Caco-2 (cell line): ENCODE results near the gene CELA3A. TPM values are rescaled to one million over a fixed set of nuclear protein-coding genes. Genes with fewer than 3 reads are reported as not detected.
"Not testable (repeated sequence)": the region's sequence is repeated elsewhere in the genome, so short reads cannot be mapped to it uniquely, and the experiment has no call there.

Experiments used
- BruUV-seq: library from RNA; stranded (reverse); fragments of 400-500 nt; replicated peaks from 2 replicates; lab custom pipeline; 2021; lab: Mats Ljungman, UMichigan
- CTCF ChIA-PET: fragments of 300-600 bp; sonication (Branson Sonifier 250); formaldehyde crosslinking; loops from one replicate; lab custom pipeline; 2022; ENCODE audit warnings: antibody characterized with exemption; lab: Charles Lee
- POLR2A ChIA-PET: fragments of 300-600 bp; sonication (Branson Sonifier 250); formaldehyde crosslinking; loops from one replicate; lab custom pipeline; 2022; ENCODE audit warnings: antibody characterized with exemption; lab: Charles Lee
- DNase-seq, 2 experiments: peaks; one replicate each; pipeline versions ENCODE4 v3.0.0 to v3.0.0-alpha.2; 2020 to 2022
- H3K27me3 ChIP-seq: replicated peaks from 2 replicates; pipeline ENCODE4 v1.6.0; 2011; ENCODE audit warnings: low read length; ENCODE audit not compliant: control insufficient read depth, insufficient read depth
- H3K36me3 ChIP-seq: 2 replicates; pipeline ENCODE4 v1.5.1; 2011; ENCODE audit warnings: low read length; ENCODE audit not compliant: control insufficient read depth, insufficient read depth
- H3K4me1 ChIP-seq: fragments of 250-450 bp; sonication (Bioruptor Pico); 2 replicates; pipeline ENCODE4 v1.5.1; 2020; ENCODE audit warnings: mild to moderate bottlenecking
- H3K4me3 ChIP-seq: 2 replicates; pipeline ENCODE4 v1.5.1; 2011; ENCODE audit warnings: low read depth, mild to moderate bottlenecking, control low read depth, low read length
- H3K9me3 ChIP-seq: fragments of 250-450 bp; sonication (Bioruptor Pico); 2 replicates; pipeline ENCODE4 v1.5.1; 2020; ENCODE audit warnings: mild to moderate bottlenecking, moderate library complexity
- H3K27ac Mint-ChIP-seq: one replicate; pipeline ENCODE4 v1.8.0; 2022; ENCODE audit warnings: mixed read lengths; ENCODE audit not compliant: unreplicated experiment
- H3K27me3 Mint-ChIP-seq: one replicate; pipeline ENCODE4 v1.8.0; 2022; ENCODE audit warnings: mixed read lengths; ENCODE audit not compliant: insufficient read depth, unreplicated experiment
- H3K36me3 Mint-ChIP-seq: one replicate; pipeline ENCODE4 v1.8.0; 2022; ENCODE audit warnings: mild to moderate bottlenecking, mixed read lengths; ENCODE audit not compliant: insufficient read depth, unreplicated experiment
- H3K4me1 Mint-ChIP-seq: one replicate; pipeline ENCODE4 v1.8.0; 2022; ENCODE audit warnings: low read depth, mixed read lengths; ENCODE audit not compliant: unreplicated experiment
- H3K4me3 Mint-ChIP-seq: one replicate; pipeline ENCODE4 v1.8.0; 2022; ENCODE audit warnings: mild to moderate bottlenecking, moderate library complexity, mixed read lengths; ENCODE audit not compliant: unreplicated experiment
- H3K9me3 Mint-ChIP-seq: one replicate; pipeline ENCODE4 v1.8.0; 2022; ENCODE audit warnings: mixed read lengths; ENCODE audit not compliant: unreplicated experiment
- CTCF ChIP-seq, 2 experiments: fragments of 200-600 bp in 1 of 2; IDR thresholded peaks; 1 replicate in 1 of 2; 2 replicates in 1 of 2; pipeline versions ENCODE4 v1.5.1 to v1.8.0; 2011 to 2022; ENCODE audit warnings: antibody characterized with exemption in 1 of 2, control low read depth in 1 of 2, inconsistent platforms in 1 of 2, low read depth in 1 of 2, low read length in 1 of 2, mild to moderate bottlenecking in 1 of 2, moderate library complexity in 1 of 2; ENCODE audit not compliant: insufficient read depth in 1 of 2, severe bottlenecking in 1 of 2, unreplicated experiment in 1 of 2
- intact Hi-C: fragments of 100-400 bp; cut with micrococcal nuclease; formaldehyde crosslinking; loops from one replicate; pipeline ENCODE4 v1.10.0; 2022; ENCODE audit not compliant: unreplicated experiment
- total RNA-seq: library from RNA; stranded (reverse); gene quantifications from 2 replicates; pipeline ENCODE4 v1.2.3, GENCODE V29; 2022

Gene CELA3A
- total RNA-seq, 1 experiment from 2014 or later = not detected

DNA sequence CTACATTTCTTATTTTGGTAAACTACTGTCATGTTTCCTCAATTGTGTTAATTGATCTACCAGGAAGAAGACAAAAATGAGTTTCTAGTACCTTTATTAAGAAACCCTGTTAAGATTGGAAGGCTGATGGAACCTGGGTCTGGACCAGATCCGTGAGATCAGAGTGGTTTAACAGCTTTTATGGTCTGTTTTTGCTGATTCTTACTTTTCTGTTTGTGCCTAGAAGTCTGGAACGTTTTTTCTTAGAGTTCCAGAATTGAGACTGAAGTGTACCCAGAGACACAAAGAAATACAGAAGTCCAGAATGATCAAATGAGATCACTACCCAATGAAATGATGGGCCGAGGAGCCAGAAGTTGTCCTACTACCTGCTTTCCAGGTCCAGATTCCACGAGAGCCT is 28.6 kb downstream of the CELA3A start:
- ChIA-PET POLR2A (no interaction called here), CTCF (no interaction called here)
- Histone ChIP-seq H3K9me3 (no peaks in the 10 kb centered on the region), H3K27me3 (no peaks in the 10 kb centered on the region), H3K36me3 (no peaks in the 10 kb centered on the region; the same call in 1 of the 2 replicates), H3K4me1 (peaks cover 23% of the 10 kb centered on the region), H3K4me3 (no peak overlapping the region)
- H3K4me1 Mint-ChIP-seq = peaks cover 13% of the 10 kb centered on the region
- BruUV-seq = no TSS peak
- H3K36me3 Mint-ChIP-seq = peaks cover 12% of the 10 kb centered on the region
- no peak overlapping the region for H3K27ac Mint-ChIP-seq
- no peak overlapping the region for H3K4me3 Mint-ChIP-seq
- intact Hi-C loops = no loop called here
- no peaks in the 10 kb centered on the region for H3K9me3 Mint-ChIP-seq
- no peak for DNase-seq
- no peaks in the 10 kb centered on the region for H3K27me3 Mint-ChIP-seq
- no peak for TF ChIP-seq CTCF (IDR thresholded peaks at IDR 0.05; ENCODE audit: insufficient read depth in 1 of 2, low read depth in 1 of 2, low read length in 1 of 2, severe bottlenecking in 1 of 2, unreplicated experiment in 1 of 2)

DNA sequence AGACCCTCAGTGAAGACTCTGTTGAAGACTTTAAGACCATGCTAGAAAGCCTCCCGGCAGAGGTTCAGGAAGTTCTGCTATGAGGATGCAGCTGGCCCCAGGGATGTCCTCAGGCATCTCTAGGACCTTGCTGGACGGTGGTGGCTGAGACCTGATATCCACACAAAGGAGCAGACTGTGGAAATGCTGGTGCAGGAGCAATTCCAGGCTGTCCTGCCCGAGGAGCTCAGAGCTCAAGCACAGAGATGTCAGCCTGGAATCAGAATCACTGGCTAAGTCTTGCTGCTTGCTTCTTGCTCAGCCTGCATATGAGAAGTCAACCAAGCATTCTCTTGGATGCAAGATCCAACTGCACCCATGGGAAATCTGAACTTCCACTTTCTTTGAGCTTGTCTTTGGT is 29.0 kb downstream of the CELA3A start:
- peaks cover 23% of the 10 kb centered on the region for H3K4me1 ChIP-seq
- intact Hi-C loops = no loop called here
- ChIA-PET POLR2A (no interaction called here), CTCF (no interaction called here)
- H3K27me3 ChIP-seq = no peaks in the 10 kb centered on the region
- no peaks in the 10 kb centered on the region for H3K9me3 Mint-ChIP-seq
- H3K27me3 Mint-ChIP-seq = no peaks in the 10 kb centered on the region
- no peak for DNase-seq
- H3K9me3 ChIP-seq = no peaks in the 10 kb centered on the region
- peaks cover 7% of the 10 kb centered on the region for H3K36me3 Mint-ChIP-seq
- H3K4me3 ChIP-seq = no peak overlapping the region
- H3K27ac Mint-ChIP-seq = no peak overlapping the region
- H3K4me3 Mint-ChIP-seq = no peak overlapping the region
- no peaks in the 10 kb centered on the region; the same call in 1 of the 2 replicates for H3K36me3 ChIP-seq
- no peak for TF ChIP-seq CTCF (IDR thresholded peaks at IDR 0.05; ENCODE audit: insufficient read depth in 1 of 2, low read depth in 1 of 2, low read length in 1 of 2, severe bottlenecking in 1 of 2, unreplicated experiment in 1 of 2)
- peaks cover 13% of the 10 kb centered on the region for H3K4me1 Mint-ChIP-seq
- BruUV-seq = no TSS peak

DNA sequence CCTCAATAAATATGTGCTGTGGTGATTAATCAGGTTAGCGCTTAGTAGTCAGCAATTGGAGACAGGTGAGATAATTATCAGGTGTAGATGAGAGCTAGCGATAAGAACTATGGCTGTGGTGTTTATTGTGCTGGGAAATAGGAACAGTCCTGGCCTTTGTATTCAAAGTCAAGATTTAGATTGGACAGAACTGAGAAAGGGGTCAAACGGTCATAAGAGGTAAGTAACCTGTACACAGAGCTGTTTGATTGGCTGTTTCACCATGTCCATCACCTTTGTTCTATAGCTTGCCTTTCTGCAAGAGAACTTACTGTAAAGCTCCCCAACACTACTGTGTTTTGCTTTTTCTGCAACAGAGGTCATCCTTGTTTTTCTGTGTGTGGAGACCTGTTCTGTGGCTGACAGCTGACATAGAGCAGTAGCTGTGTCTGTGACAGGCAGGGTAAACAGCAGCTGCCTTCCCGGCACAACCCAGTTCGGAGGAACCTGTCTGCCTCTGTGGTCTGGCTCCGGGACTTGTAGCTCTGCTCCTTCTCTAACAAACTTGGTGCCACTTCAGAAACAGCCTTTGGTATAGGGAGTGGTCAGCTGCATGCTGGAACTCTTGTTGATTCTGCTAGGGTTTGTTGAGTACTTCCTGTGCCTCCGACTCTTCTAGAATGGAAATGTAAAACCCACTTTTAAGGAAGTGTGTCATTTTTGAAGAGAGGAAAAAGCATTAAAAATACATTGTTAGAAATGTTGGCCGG is 29.9 kb downstream of the CELA3A start:
- no peak for TF ChIP-seq CTCF (IDR thresholded peaks at IDR 0.05; ENCODE audit: insufficient read depth in 1 of 2, low read depth in 1 of 2, low read length in 1 of 2, severe bottlenecking in 1 of 2, unreplicated experiment in 1 of 2)
- Mint-ChIP-seq H3K27me3 (no peaks in the 10 kb centered on the region), H3K9me3 (no peaks in the 10 kb centered on the region), H3K27ac (no peak overlapping the region), H3K4me1 (peaks cover 13% of the 10 kb centered on the region), H3K36me3 (no peaks in the 10 kb centered on the region), H3K4me3 (no peak overlapping the region)
- no peak for DNase-seq
- ChIA-PET CTCF (interaction anchor here (0.8 kb wide), 1 partner anchor 22 kb away, joined by 3 read pairs; the partner anchor contains the start of gene CDC42), POLR2A (interaction anchor here (0.7 kb wide), 1 partner anchor 21 kb away, joined by 3 read pairs; the partner anchor contains the start of gene CDC42)
- BruUV-seq = no TSS peak
- H3K27me3 ChIP-seq = no peaks in the 10 kb centered on the region
- no peaks in the 10 kb centered on the region for H3K9me3 ChIP-seq
- H3K36me3 ChIP-seq = no peaks in the 10 kb centered on the region; the same call in 1 of the 2 replicates
- no peak overlapping the region for H3K4me3 ChIP-seq
- peaks cover 22% of the 10 kb centered on the region for H3K4me1 ChIP-seq
- intact Hi-C loops = no loop called here

- H3K27me3 ChIP-seq, H3K27me3 Mint-ChIP-seq, DNase-seq, H3K4me1 Mint-ChIP-seq, H3K9me3 ChIP-seq, BruUV-seq, intact Hi-C loops, H3K27ac Mint-ChIP-seq, H3K9me3 Mint-ChIP-seq, H3K4me3 ChIP-seq, H3K36me3 Mint-ChIP-seq, POLR2A ChIA-PET, H3K4me3 Mint-ChIP-seq, CTCF ChIA-PET, H3K36me3 ChIP-seq: not testable (repeated sequence)
- H3K4me1 ChIP-seq = peaks cover 16% of the 10 kb centered on the region
Observed at GRCh38 chr1:22034834-22035233, 33.4 kb downstream of the CELA3A start.
